GM12878 (cell line): Measurements from ENCODE around the gene UBE2Z. TPM values are rescaled to one million over a fixed set of nuclear protein-coding genes. Genes with fewer than 3 reads are reported as not detected.
A peak's percentile ranks its signal among the peaks of the same experiment; 100 is the strongest.

Source experiments
- EP300 ChIP-seq, 2 experiments: fragments of 150-350 bp in 1 of 2; IDR thresholded peaks; 2 replicates each; pipeline ENCODE4 v1.6.1; 2011 to 2012; ENCODE audit warnings: low read depth in 2 of 2, low read length in 2 of 2, borderline replicate concordance in 1 of 2, improper control_type of control experiment in 1 of 2, inconsistent platforms in 1 of 2; ENCODE audit not compliant: control insufficient read depth in 1 of 2
- NRF1 ChIP-seq: conservative IDR thresholded peaks from 2 replicates; pipeline ENCODE4 v1.6.1; 2011; ENCODE audit warnings: mild to moderate bottlenecking, low read depth, low read length, improper control_type of control experiment
- PML ChIP-seq: IDR thresholded peaks from 2 replicates; pipeline ENCODE4 v1.6.1; 2012; ENCODE audit warnings: low read length, inconsistent platforms
- RAD51 ChIP-seq: fragments of 450-650 bp; IDR thresholded peaks from 2 replicates; pipeline ENCODE4 v1.6.1; 2016; ENCODE audit warnings: moderate library complexity, mild to moderate bottlenecking, inconsistent platforms
- RB1 ChIP-seq: fragments of 450-650 bp; formaldehyde crosslinking; IDR thresholded peaks from 2 replicates; pipeline ENCODE4 v1.6.1; 2017; ENCODE audit warnings: mild to moderate bottlenecking, borderline replicate concordance
- SMC3 ChIP-seq: IDR thresholded peaks from 2 replicates; pipeline ENCODE4 v1.6.1; 2011; ENCODE audit warnings: low read length, improper control_type of control experiment, borderline replicate concordance
- STAT3 ChIP-seq: IDR thresholded peaks from 2 replicates; pipeline ENCODE4 v1.6.1; 2011; ENCODE audit warnings: low read depth, low read length, improper control_type of control experiment
- TCF12 ChIP-seq: IDR thresholded peaks from 2 replicates; pipeline ENCODE4 v1.6.1; 2011; ENCODE audit warnings: low read depth, mild to moderate bottlenecking, low read length
- WRNIP1 ChIP-seq: IDR thresholded peaks from 2 replicates; pipeline ENCODE4 v1.6.1; 2011; ENCODE audit warnings: low read depth, low read length, improper control_type of control experiment, borderline replicate concordance
- ZBED1 ChIP-seq: IDR thresholded peaks from 2 replicates; pipeline ENCODE4 v1.6.1; 2016; ENCODE audit warnings: borderline replicate concordance
- ZNF274 ChIP-seq: IDR thresholded peaks from one replicate; pipeline ENCODE4 v1.8.0; 2011; ENCODE audit not compliant: insufficient read length, insufficient read depth
- ZNF384 ChIP-seq: IDR thresholded peaks from 2 replicates; pipeline ENCODE4 v1.6.1; 2012; ENCODE audit warnings: low read depth, mild to moderate bottlenecking, low read length, improper control_type of control experiment, borderline replicate concordance
- polyA plus RNA-seq, 11 experiments: library from polyadenylated mRNA; depleted of rRNA in 4 of 11; unstranded in 6 of 11; stranded (reverse) in 5 of 11; fragments of >200 nt; fragmentation: Nextera tagmentation in 4 of 11; fragmentation: Illumina TruSeq in 1 of 11; extraction: Ambion mirVana in 4 of 11; extraction: Trizol in 1 of 11; gene quantifications; 1 replicate in 1 of 11; 2 replicates in 10 of 11; pipeline versions ENCODE4 v1.2.1 to v1.2.3, GENCODE V29; 2011 to 2016; ENCODE audit warnings: inconsistent platforms in 2 of 11, missing spikeins in 2 of 11, low read depth in 1 of 11
- total RNA-seq, 4 experiments: library from RNA; depleted of rRNA in 3 of 4; stranded (reverse); fragments of >200 nt in 3 of 4; fragmentation: Illumina TruSeq in 1 of 4; extraction: Trizol in 1 of 4; gene quantifications; 2 replicates each; pipeline versions ENCODE4 v1.2.1 to v1.2.3, GENCODE V29; 2013 to 2021
- TF ChIP-seq, protein P1 (sequence below): fragments of 450-650 bp; IDR thresholded peaks from 2 replicates; pipeline ENCODE4 v1.6.1; 2016; ENCODE audit warnings: mild to moderate bottlenecking
- TF ChIP-seq, protein P2 (sequence below): fragments of 450-650 bp; IDR thresholded peaks from 2 replicates; pipeline ENCODE4 v1.6.1; 2014; ENCODE audit warnings: mild to moderate bottlenecking
- TF ChIP-seq, protein P3 (sequence below), 3 experiments: IDR thresholded peaks in 2 of 3; conservative IDR thresholded peaks in 1 of 3; 2 replicates each; pipeline ENCODE4 v1.5.1; 2011; ENCODE audit warnings: low read depth in 3 of 3, low read length in 3 of 3, mild to moderate bottlenecking in 3 of 3, control low read depth in 2 of 3, moderate library complexity in 2 of 3, inconsistent platforms in 1 of 3, mixed read lengths in 1 of 3; ENCODE audit not compliant: control insufficient read depth in 2 of 3, insufficient read depth in 1 of 3; ENCODE audit errors: extremely low read depth in 1 of 3

UBE2Z gene
- total and polyA plus RNA-seq, 10 of the 15 experiments (the other 5 are each of a cell fraction or from before 2014, with no cell fraction given) = 23.1 to 191 (median 57.4) TPM

DNA sequence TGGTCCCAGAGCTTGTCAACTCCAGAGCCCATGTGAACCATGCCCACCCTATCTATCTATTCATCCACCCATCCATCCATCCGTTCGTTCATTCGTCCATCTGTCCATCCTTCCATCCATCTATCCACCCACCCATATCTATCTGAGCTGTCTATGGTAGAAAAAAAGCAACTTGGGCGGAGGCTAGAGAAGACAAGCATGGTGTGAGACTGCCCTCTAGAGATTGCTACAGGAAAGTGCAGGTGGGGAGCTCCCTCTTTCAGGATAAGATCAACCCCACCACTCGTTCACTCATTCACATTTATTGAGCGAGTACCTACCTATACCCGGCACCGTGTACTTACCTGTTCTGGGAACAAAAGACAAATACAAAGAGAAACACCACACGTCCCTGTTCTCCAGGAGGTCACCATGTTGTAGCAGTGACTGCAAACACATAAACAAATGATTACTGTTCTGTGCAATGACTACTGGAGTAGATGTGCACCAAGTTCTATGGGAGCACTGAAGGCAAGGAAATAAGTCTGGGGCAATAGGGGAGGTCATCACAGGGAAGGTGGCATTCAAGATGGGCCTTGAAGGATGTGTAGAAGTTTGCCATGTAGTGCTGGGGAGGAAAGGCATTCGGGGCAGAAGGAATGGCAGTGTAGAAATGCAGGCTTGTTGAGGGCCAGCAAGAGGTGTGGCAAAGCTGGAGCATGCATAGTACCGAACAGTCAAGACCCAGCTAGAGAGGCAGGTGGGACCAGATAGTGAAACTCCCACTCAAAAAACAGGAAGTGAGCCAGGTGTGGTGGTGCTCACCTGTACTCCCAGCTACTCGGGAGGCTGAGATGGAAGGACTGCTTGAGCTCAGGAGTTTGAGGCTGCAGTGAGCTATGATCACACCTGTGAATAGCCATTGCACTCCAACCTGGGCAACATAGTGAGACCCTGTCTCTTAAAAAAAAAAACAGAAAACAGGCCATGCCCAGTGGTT, 29.0 kb upstream of the UBE2Z start (continued):
- TF ChIP-seq, protein P1, sequence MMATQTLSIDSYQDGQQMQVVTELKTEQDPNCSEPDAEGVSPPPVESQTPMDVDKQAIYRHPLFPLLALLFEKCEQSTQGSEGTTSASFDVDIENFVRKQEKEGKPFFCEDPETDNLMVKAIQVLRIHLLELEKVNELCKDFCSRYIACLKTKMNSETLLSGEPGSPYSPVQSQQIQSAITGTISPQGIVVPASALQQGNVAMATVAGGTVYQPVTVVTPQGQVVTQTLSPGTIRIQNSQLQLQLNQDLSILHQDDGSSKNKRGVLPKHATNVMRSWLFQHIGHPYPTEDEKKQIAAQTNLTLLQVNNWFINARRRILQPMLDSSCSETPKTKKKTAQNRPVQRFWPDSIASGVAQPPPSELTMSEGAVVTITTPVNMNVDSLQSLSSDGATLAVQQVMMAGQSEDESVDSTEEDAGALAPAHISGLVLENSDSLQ = peak; percentile 42; the same call in 1 of the 2 replicates
- TF ChIP-seq ZNF384 (peak; percentile 85), ZNF274 (no peak), STAT3 (no peak), ZBED1 (no peak), WRNIP1 (0 out of 2 replicates have a peak, but pooled peaks have one; percentile 48), SMC3 (peak; percentile 99), NRF1 (no peak), RB1 (peak; percentile 78; the same call in 1 of the 2 replicates), PML (no peak), TCF12 (no peak), RAD51 (no peak), EP300 (IDR thresholded peaks at IDR 0.05; ENCODE audit: borderline replicate concordance in 1 of 2, control insufficient read depth in 1 of 2, low read depth in 2 of 2, low read length in 2 of 2) (no peak)
- TF ChIP-seq, protein P2, sequence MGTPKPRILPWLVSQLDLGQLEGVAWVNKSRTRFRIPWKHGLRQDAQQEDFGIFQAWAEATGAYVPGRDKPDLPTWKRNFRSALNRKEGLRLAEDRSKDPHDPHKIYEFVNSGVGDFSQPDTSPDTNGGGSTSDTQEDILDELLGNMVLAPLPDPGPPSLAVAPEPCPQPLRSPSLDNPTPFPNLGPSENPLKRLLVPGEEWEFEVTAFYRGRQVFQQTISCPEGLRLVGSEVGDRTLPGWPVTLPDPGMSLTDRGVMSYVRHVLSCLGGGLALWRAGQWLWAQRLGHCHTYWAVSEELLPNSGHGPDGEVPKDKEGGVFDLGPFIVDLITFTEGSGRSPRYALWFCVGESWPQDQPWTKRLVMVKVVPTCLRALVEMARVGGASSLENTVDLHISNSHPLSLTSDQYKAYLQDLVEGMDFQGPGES = peak; percentile 27; the same call in 1 of the 2 replicates
- TF ChIP-seq, protein P3, sequence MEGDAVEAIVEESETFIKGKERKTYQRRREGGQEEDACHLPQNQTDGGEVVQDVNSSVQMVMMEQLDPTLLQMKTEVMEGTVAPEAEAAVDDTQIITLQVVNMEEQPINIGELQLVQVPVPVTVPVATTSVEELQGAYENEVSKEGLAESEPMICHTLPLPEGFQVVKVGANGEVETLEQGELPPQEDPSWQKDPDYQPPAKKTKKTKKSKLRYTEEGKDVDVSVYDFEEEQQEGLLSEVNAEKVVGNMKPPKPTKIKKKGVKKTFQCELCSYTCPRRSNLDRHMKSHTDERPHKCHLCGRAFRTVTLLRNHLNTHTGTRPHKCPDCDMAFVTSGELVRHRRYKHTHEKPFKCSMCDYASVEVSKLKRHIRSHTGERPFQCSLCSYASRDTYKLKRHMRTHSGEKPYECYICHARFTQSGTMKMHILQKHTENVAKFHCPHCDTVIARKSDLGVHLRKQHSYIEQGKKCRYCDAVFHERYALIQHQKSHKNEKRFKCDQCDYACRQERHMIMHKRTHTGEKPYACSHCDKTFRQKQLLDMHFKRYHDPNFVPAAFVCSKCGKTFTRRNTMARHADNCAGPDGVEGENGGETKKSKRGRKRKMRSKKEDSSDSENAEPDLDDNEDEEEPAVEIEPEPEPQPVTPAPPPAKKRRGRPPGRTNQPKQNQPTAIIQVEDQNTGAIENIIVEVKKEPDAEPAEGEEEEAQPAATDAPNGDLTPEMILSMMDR (IDR thresholded peaks at IDR 0.05 in 2 of 3, conservative IDR thresholded peaks at IDR 0.05 in 1 of 3; ENCODE audit: control insufficient read depth in 2 of 3, extremely low read depth in 1 of 3, insufficient read depth in 1 of 3, low read depth in 3 of 3, low read length in 3 of 3) = peak; percentile 93 to 99 (median 98); a peak in 5 of 6 replicates
